HG02623 (cell line): ENCODE data around the gene ARRB2.
"Not testable (repeated sequence)": the region's sequence is repeated elsewhere in the genome, so short reads cannot be mapped to it uniquely, and the experiment has no call there.

Source experiments
- ATAC-seq: cut with Tn5 transposase; IDR thresholded peaks from one replicate; pipeline ENCODE4 v1.9.1; 2021; ENCODE audit warnings: moderate library complexity; ENCODE audit not compliant: unreplicated experiment

Gene ARRB2

GRCh38 chr17:4699401-4700056 lies 10.9 kb upstream of the ARRB2 start:
- ATAC-seq = not testable (repeated sequence)

- no peak for ATAC-seq
Measured at GRCh38 chr17:4701116-4701515, 9.3 kb upstream of the ARRB2 start.

GRCh38 chr17:4703330-4703691 lies 7.1 kb upstream of the ARRB2 start:
- ATAC-seq = no peak

- ATAC-seq = not testable (repeated sequence)
Measured at GRCh38 chr17:4704574-4704907, 5.9 kb upstream of the ARRB2 start.

- no peak for ATAC-seq
Measured at GRCh38 chr17:4704991-4705390, 5.4 kb upstream of the ARRB2 start.

GRCh38 chr17:4706121-4706520 lies 4.3 kb upstream of the ARRB2 start:
- no peak for ATAC-seq

GRCh38 chr17:4708436-4708835 lies 2.0 kb upstream of the ARRB2 start:
- ATAC-seq = no peak

- no peak for ATAC-seq
Measured at GRCh38 chr17:4710693-4711634, 532 bp downstream of the ARRB2 start.

- no peak for ATAC-seq
Measured at GRCh38 chr17:4711661-4712181, 1.3 kb downstream of the ARRB2 start.

- no peak for ATAC-seq
Measured at GRCh38 chr17:4712526-4712925, 2.1 kb downstream of the ARRB2 start.

GRCh38 chr17:4714340-4715062 lies 4.1 kb downstream of the ARRB2 start:
- not testable (repeated sequence) for ATAC-seq

GRCh38 chr17:4715063-4715744 lies 4.8 kb downstream of the ARRB2 start:
- ATAC-seq = no peak

- no peak for ATAC-seq
Measured at GRCh38 chr17:4716081-4716480, 5.6 kb downstream of the ARRB2 start.

GRCh38 chr17:4717791-4718190 lies 7.4 kb downstream of the ARRB2 start:
- no peak for ATAC-seq

- no peak for ATAC-seq
Measured at GRCh38 chr17:4718276-4718675, 7.8 kb downstream of the ARRB2 start.

- no peak for ATAC-seq
Measured at GRCh38 chr17:4719146-4719545, 8.7 kb downstream of the ARRB2 start.

GRCh38 chr17:4719684-4720221 lies 9.3 kb downstream of the ARRB2 start:
- ATAC-seq = no peak

GRCh38 chr17:4720787-4721186 lies 10.4 kb downstream of the ARRB2 start:
- ATAC-seq = no peak

- no peak for ATAC-seq
Measured at GRCh38 chr17:4721203-4722135, 11.0 kb downstream of the ARRB2 start.
